DOHH2 (cell line): ENCODE measurements around the gene MYOC.

ENCODE experiments used
- CTCF ChIP-seq: fragments of 200-600 bp; sonication (generic); IDR thresholded peaks from one replicate; pipeline ENCODE4 v1.5.1; 2014; ENCODE audit warnings: antibody characterized with exemption, mild to moderate bottlenecking, low read depth, low read length; ENCODE audit not compliant: poor library complexity, severe bottlenecking
- EZH2phosphoT487 ChIP-seq: fragments of 200-600 bp; sonication (generic); IDR thresholded peaks from 2 replicates; pipeline ENCODE4 v1.6.1; 2017; ENCODE audit warnings: borderline replicate concordance, mild to moderate bottlenecking, antibody characterized with exemption, low read length, moderate library complexity, mixed read lengths

- no peak for TF ChIP-seq CTCF
- no peak for TF ChIP-seq EZH2phosphoT487
Measured at GRCh38 chr1:171668372-171668771, 15.9 kb upstream of the MYOC start.
